Measurements from ENCODE around the gene BANF1.

DNA sequence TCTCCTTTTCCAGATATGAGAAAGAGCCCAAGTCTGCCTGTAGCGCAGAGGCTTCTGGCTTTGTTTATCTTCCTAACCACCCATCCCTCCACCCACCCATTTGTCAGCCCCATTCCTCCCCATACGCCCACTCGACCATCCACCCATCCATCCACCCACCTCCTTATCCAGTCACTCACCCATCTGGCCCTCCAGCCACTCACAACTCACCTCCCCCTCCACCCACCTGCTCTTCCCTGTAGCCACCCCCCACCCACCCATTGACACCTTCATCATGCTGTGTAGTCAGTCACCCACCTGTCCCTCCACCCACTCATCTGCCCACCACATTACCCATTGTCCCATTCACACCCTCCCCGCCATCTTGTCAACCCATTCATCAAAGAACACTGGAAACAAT, 15.0 kb downstream of the BANF1 start:
- no peak for TF ChIP-seq POLR2A (IDR thresholded peaks at IDR 0.05; ENCODE audit: extremely low read depth, insufficient read length)
- TF ChIP-seq, protein P1, sequence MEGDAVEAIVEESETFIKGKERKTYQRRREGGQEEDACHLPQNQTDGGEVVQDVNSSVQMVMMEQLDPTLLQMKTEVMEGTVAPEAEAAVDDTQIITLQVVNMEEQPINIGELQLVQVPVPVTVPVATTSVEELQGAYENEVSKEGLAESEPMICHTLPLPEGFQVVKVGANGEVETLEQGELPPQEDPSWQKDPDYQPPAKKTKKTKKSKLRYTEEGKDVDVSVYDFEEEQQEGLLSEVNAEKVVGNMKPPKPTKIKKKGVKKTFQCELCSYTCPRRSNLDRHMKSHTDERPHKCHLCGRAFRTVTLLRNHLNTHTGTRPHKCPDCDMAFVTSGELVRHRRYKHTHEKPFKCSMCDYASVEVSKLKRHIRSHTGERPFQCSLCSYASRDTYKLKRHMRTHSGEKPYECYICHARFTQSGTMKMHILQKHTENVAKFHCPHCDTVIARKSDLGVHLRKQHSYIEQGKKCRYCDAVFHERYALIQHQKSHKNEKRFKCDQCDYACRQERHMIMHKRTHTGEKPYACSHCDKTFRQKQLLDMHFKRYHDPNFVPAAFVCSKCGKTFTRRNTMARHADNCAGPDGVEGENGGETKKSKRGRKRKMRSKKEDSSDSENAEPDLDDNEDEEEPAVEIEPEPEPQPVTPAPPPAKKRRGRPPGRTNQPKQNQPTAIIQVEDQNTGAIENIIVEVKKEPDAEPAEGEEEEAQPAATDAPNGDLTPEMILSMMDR (IDR thresholded peaks at IDR 0.05; ENCODE audit: low read depth, low read length), result no peak
- no peak for TF ChIP-seq MYC (IDR thresholded peaks at IDR 0.05; ENCODE audit: low read depth, low read length)

All from NB4 (cell line).